RPMI8226 (cell line): ENCODE data around the gene RFC5.
"Not testable (repeated sequence)": the region's sequence is repeated elsewhere in the genome, so short reads cannot be mapped to it uniquely, and the experiment has no call there.

Source experiments
- DNase-seq: peaks from one replicate; pipeline ENCODE4 v3.0.0-alpha.2; 2015

The RFC5 gene

GRCh38 chr12:118053071-118053985, 36.8 kb downstream of the RFC5 start:
- no peak for DNase-seq

GRCh38 chr12:118055144-118055557, 38.6 kb downstream of the RFC5 start:
- peak; percentile 75 for DNase-seq

GRCh38 chr12:118055865-118056773, 39.6 kb downstream of the RFC5 start:
- no peak for DNase-seq

GRCh38 chr12:118058227-118058626, 41.7 kb downstream of the RFC5 start:
- no peak for DNase-seq

DNA sequence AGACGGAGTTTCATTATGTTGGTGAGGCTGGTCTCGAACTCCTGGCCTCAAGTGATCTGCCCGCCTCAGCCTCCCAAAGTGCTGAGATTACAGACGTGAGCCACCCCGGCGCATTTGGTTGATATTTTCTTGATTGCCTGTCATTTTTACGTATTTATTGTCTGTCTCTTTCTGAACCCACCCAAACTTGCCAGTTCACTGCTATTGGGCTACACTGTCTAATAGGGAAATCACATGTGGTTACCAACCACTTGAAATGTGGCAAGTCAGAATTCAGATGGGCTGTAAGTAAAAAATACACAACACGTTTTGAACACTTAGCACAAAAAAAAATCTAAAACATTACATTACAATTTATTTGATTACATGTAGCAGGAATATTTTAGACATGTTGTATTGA, 42.4 kb downstream of the RFC5 start:
- DNase-seq = no peak

DNA sequence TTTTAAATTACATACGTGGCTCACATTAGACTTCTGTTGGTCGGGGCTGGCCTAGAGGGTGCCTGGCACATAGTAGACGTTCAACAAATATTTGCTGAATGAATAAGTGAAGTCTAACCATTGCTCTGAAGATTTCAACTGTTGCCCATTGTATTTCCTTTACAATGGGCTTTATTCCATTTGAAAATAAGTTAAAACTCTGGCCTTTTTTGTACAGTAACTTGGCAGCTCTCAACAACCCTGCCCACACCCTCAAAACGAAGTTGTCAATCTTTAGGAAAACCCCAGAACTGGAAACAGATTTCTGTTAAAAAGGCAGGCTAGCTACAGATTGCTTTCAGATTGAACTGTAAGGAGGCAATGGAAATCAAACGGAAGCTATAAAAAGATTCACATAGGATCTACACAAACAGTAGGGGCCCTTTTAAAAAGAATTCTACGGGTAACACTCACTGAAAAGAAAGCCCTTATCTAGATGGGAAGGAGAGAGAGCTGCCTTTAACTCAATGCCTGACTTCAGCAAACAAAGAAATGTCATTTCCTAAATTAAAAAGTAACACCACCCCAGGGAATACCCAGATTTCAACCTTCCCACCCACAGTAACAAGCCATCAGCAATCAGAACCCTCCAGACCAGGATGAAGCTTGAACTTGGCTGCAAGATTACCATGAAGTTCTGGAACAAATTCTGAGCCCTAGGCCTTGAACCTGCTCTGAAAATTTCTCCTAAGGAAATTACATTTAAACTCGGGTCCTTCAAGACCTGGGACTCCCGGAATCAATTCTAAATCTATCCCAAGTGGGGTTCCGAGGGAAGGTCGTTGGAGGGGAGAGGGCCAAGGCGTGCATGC, 43.1 kb downstream of the RFC5 start:
- no peak for DNase-seq

GRCh38 chr12:118060301-118061010, 44.0 kb downstream of the RFC5 start:
- peak; percentile 20 for DNase-seq

DNA sequence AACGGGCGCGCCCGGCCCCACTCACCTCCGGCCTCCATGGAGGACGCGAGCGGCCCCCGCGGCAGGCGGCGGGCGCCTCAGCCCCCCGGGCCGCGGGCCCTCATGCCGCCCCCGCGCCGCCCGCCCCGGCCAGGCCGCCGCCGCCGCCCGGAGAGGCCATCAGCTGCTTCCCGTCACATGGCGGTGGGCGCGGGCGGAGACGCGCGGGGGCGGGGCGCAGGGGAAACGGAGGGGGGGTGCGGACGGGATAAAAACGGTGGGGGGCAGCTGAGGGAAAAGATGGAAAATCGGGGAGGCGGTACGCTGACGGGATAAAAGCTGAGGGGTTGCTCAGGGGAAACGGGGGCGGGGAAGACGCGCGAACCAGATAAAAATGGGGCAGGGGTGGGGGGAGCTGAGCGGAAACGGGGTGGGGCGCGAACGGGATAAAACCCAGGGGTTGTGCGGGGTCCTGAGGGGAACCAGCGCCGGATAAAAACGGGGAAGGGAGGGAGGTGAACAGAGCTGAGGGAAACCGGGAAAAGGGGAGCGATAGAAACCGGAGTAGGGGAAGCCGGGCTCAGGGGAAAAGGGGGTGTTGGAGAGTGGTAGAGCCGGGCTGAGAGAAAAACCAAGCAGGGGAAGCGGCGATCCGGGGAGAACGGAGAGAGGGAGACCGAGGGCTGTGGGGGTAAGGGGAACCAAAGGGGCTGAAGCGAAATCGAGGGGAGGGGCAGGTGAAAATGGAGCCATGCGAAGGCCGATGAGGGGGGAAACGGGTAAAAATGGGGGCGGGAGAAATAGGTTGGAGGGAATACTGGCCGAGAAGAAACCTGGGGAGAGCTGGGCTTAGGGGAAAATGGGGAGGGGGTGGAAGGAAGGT, 44.7 kb downstream of the RFC5 start, which contains the start of gene WSB2:
Gene WSB2 (minus strand): TSS at position 169 of the 862 bp plus-strand sequence. CDS start 131 bp downstream, at position 38.
- peak; percentile 17 for DNase-seq

GRCh38 chr12:118061873-118062843, 45.7 kb downstream of the RFC5 start:
- no peak for DNase-seq

DNA sequence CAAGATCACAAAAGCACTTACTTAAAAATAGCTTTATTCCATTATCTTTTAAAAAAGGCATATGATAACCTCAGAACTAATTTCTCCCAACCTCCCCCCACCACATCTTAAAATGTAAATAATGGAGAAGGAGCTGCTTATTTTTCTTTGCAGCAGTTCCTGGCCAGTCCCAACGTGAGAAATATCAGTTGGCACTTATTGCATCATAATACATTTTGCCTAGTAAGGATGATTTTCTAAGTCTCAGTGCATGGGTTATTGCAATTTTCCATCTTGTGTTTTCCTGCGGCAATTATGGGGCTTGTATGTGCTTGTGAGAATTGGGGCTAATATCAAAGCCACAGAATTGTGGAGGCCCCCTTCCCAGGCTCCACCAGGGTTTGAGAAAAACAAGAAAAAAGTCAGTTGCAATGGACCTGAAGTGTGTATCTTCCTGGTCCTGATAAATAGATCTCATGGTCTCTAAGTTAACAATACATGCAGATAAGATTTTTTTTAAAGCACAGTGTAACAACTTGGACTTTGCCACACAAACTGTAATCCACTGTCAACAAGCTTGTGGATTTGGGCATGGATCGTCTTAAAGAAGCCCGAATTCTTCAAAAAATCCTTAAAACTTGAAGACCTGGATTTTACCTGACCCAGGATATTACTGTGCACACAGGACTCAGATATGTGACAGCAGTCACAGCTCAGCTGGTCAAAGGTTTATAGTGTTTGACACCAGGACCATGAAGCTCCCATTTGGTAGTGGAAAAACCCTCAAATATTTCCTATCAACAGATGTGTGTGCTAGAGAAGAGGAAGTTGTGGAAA, 47.3 kb downstream of the RFC5 start:
- DNase-seq = no peak

DNA sequence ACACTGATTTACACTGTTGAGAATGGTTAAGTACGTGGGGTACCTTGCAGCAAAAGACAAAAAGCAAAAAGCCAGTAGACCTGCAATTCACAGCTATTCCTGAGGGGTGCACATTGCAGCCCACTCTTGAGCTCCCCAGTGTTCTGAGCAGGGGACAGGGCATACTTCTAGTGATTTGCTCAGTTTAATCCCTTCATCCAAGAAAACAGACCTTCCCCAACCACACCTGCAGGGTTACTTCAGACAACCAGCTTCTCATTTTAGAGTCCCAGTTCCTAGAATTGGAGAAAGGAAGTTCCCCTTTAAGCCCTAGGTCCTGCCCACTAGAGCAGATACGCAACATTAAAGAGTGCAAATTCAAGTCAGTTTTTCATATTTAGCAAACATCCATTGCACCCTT, 48.1 kb downstream of the RFC5 start:
- no peak for DNase-seq

DNA sequence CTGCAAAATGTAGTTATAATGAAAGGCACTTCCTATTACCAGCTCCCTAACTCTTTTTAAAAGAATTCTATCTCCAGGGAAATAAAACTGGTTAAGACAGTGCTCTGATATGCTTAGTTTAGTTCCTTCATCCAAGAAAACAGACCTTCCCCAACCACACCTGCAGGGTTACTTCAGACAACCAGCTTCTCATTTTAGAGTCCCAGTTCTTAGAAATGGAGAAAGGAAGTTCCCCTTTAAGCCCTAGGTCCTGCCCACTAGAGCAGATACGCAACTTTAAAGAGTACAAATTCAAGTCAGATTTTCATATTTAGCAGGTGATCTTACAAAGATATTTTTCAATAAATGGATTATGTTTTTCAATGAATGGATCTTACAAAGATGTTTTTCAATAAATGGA, 48.9 kb downstream of the RFC5 start:
- DNase-seq = no peak

GRCh38 chr12:118068445-118068844, 51.9 kb downstream of the RFC5 start:
- DNase-seq = no peak

GRCh38 chr12:118070650-118071049, 54.1 kb downstream of the RFC5 start:
- DNase-seq = no peak

DNA sequence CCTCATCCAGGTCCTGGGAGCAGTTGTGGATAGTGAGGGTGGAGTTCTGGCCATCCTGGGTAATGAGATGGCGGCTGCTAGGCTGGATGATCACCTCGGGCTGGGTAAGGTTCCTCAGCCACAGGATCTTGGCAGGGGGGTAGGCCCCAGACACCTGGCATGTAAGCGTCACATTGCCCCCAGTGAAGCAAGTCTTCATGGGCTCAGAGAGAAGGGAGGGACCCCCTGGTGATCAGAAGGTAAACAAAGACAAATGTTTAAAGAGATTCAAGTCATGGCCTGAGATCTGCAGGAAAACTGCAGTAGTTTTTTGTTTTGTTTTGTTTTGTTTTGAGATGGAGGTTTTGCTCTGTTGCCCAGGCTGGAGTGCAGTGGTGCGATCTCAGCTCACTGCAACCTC, 57.3 kb downstream of the RFC5 start:
- DNase-seq = no peak

GRCh38 chr12:118081521-118081920, 65.0 kb downstream of the RFC5 start:
- not testable (repeated sequence) for DNase-seq
